HG02610 (cell line): ENCODE measurements around the gene ESYT2.

Experiments used
- ATAC-seq: cut with Tn5 transposase; IDR thresholded peaks from one replicate; pipeline ENCODE4 v1.9.1; 2021; ENCODE audit warnings: mild to moderate bottlenecking, moderate library complexity; ENCODE audit not compliant: unreplicated experiment

ESYT2 gene

DNA sequence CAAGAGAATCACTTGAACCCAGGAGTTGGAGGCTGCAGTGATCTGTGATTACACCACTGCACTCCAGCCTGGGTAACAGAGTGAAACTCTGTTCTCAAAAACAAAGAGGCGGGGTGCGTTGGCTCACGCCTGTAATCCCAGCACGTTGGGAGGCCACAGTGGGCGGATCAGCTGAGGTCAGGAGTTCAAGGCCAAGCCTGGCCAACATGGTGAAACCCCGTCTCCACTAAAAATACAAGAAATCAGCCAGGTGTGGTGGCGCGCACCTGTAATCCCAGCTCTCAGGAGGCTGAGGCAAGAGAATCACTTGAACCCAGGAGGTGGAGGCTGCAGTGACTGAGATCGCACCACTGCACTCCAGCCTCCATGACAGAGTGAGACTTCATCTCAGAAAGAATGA, 82.4 kb downstream of the ESYT2 start:
- no peak for ATAC-seq

DNA sequence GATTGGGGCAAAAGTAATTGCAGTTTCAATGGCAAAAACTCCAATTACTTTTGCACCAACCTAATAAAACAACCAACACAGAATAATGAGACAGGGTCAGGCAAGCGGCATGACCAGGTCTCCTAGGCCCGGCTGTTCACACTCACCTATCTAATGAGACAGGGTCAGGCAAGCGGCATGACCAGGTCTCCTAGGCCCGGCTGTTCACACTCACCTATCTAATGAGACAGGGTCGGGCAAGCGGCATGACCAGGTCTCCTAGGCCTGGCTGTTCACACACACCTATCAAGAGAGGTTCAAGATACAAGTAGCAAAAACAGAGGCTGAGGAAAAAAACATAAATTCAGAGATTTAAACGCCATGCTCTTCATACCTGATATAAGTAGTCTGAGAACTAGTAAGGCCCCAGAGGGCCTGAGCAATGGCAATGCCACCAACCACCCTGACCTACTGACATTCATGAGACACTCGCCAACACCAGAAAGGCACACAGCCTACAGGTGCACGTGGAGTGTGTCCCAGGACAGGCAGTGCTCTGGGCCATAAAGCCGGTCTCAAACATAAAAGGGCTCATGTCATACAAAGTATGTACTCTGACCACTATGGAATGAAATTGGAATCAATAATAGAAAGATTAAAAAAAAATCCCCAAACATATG, 84.1 kb downstream of the ESYT2 start:
- no peak for ATAC-seq

DNA sequence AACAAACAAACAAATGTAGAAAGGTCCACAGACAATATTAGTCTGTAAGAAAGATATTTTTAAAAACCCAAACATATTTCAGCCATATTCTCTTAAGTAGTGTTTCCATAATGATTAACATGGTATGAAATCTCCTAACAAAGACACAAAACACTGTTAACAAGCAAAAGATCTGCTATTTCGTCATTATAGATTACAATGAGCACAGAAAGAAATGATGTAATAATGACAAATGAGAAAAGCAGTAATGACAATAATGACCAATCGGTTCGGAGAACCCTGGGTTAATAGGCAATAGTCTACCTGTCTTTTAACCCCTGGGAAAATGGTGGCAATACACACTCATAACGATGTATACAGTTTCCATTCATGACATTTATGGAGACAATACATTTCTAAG, 85.2 kb downstream of the ESYT2 start:
- ATAC-seq = no peak

DNA sequence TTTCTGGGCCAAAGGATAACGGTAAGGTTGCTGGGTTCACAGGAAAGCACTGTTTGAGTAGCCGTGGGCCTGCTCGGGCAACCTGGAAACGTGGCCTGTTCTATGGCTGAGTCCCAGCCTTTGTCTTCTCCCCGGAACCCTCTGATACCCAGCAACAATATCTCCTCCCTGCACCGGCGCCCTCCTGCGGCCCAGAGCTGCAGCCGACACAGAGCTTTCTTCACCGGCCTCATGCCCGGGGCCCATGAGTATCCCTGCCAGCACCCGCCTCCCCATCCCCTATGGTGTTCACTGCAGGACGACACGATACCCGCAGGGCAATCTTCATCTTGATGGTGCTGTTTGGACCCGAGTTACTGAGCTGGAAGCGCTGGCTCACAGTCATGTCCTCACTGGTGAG, 86.1 kb downstream of the ESYT2 start:
- ATAC-seq = no peak

DNA sequence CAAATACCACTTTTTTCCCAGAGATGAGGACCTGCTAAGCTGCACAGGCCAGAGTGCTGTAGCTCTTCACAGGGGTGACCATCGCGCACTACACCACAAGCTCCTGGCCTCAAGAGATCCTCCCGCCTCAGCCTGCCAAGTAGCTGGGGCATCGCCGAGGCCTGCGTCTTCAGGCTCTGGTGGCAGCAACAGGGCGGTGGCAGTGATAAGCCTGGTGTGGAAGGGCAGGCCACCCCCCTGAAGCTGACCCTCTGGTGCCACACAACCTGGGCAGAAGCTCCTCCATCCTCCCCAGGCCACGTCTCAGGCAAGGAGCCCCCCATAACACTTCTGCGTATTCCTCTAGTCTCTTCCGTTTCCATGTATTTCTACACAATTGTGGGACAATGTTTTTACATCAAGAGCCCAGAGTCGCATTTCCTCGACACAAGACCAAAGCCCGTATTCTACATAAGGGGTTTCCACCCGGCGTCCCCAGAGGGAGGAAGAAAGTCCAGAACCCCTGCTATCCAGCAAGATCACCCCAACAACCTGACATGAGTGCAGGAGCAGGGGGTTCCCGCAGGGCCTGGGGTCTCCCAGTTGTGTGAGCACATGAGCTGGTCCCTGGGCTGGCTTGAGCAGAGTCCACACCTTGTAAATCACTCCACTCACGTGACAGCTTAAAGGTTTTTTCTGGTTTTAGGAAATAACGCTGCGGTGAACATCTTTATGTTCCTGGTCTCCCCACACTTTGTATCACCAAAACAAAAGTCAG, 87.1 kb downstream of the ESYT2 start:
- no peak for ATAC-seq

DNA sequence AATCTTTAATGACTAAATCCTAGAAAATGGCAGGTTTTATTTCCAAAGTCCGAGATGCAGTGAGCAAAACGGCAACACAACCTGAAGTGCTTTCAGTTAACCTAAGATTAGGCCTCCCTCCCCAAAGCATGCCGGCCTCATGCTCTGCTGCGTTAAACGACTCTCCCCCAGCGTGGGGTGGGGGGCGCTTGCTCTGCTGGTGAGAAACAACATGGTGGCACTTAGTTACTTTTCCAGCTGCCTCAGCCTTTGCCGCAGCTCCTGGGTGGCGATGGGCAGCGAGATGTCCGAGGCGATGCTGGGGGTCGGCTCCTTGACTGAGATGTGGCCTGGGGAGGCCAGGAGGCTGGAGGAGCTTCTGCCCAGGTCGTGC, 88.0 kb downstream of the ESYT2 start:
- ATAC-seq = no peak

DNA sequence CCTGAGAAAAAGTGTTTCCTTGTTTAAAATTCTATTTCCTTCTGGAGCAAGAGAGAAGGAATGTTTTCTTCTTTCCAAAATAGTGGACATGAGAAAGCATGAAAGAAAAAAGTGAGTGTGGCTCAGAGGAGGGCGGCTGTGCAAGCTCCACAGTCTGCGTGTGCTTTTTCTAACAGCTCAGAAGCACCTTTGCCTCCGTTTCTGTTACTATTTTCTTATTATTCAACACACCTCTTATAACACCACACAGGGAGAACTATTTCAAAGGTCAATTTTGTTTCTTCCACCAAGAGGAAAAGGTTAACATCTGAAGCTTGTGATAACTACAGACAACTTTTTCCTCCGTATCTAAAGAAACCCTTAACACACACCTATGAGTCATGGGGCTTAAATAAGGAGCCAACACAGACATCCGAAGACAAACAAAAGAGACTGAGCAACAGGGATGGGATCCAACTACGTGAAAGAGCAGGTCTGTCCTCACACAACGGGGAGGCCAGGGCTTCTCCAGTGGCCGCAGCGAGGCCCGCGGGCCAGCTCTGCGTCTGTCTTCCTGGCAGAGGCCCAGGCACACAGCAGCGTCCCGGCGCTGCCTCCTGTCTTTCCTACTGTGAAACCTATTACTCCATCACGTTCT, 88.5 kb downstream of the ESYT2 start:
- no peak for ATAC-seq

DNA sequence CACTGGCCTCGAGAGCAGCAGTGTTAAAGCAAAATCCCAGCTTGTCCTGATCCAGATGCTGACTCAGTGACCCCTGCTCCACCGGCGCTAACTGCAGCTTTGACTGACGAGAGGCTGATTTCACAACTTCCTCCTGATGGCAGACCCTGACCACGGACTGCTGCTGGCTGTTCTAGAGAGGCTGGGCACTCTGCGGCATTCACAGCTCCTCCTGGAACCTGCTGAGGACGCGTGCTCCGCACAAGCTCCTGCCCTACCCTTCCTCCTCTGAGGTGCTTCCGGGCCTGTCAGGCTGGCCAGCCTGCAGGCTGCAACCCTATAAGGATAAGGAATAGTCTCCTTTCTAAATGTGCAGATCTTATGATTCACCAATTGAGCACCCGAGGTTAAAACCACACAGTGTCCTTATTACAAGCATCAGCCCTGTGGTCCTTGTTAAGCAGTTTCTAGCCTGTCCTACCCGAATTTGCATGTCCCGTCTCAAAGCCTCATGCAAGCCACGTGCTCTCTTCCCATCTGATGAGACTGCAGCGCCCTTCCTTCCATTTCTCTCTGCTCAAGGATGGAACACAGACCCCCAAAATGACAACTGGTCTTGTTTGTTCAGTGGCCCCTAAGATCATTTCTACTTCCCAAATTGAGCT, 89.2 kb downstream of the ESYT2 start:
- no peak for ATAC-seq

DNA sequence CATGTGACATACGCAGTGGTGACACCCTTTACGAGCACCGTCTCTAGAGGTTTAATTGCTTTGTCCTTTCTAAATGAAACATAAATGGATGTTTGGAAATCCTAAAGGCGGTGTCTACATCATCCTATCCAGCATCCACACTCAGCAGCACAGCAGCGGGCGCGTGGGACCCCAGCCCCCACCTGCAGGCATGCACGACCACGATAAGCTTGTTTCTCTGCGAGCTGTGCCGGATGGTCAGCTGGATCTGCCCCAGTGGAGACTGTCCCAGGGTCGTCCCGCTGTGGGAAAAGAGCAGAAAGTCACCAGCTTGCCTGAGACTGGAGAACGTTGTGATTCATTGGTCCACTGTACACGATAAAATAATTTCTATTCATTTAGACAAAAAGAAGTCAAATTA, 90.5 kb downstream of the ESYT2 start:
- ATAC-seq = no peak

DNA sequence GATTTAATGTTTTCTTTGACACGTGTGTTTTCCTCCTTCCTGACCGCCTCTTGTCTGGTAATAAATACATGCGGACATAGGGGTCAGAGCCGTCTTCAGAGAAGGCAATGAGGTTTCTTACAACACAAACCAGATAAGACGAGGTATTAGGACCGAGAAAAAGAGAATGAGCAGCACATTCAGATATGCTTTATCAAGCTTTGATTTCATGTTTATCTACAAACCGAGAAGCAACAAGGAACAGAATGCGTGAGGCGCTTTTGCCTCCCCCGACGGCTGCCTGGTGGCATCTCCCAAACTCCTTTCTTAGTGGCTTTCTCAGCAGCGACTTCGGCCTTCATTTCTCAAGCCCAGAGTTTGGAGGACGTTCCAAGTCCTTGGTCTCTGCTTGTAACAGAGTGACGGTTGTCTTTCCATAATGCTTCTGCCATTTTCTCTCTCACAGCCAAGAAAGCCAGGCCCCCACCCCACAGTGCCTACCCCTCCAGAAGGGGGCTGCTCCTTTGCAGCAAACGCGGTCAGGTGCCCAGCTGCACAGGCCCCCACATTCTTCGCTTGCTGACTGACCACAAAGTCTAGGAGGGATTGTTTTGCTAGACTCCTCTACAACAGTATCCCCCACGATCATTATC, 92.1 kb downstream of the ESYT2 start:
- ATAC-seq = no peak

DNA sequence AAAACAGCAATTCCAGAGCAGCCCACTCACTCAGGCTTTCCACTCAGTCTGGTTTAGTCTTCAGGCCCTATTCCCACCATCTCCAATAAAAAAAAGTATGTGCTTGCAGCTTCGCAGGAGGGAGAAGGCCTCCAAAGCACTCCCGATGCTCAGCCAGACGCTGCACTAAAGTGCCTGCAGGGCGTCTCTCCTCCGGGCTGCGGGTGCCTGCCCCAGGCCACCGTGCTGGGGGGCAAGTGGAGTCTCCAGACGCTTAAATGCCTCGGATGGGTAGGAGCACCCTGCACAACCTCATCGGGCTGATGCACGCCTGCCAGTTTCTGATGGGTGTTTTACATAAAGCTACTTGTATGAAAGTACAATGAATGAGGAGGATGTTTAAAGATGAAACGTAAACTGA, 93.4 kb downstream of the ESYT2 start:
- no peak for ATAC-seq

DNA sequence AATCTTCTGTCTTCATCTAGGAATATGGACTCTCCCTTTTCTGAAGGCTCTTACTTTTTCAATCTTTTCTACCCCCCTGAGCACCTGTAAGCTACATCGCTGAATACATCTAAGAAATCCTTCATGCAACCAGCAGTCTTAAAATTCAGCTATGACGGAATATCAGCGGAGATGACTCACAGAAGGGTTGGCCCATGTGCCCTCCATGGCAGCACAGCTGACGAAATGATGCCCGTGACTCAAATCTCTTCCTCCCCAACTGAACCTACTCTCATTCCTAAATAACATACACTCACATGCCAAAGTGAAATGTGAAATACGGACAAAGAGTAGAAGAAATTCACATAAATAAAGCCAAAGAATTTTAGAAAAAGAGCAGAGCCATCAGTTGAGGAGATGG, 94.4 kb downstream of the ESYT2 start:
- no peak for ATAC-seq

DNA sequence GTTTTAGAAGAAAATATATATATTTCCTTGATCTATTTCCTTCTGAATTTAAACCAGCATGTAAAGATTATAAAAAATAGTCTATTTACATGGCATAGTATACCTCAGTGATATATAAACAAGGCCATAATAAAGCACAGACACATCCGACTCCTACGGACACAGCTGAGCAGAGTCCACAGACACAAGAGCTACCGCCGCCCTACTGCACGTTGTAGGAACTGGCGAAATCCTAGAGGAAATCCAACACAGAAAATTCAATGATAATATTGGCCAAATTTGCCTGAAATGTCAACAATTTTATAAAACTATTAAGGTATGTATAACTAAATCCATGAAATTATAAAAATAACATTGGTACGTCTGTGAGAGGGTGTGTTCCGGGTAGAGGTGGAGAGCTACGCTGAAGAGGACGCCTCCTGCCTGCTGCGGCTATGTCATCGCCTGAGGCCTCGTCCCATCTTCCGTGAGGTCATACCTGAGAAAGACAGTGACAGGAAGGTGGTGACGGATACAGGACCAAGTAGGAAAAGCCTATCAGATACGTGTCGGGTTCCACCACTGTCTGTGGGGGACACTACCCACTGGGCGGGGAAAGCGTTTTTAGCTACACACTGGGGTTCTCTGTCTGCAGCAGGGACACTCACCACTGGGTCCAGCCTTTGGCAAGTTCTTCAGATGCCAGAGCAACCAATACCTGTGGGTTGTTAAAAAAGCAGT, 95.4 kb downstream of the ESYT2 start:
- no peak for ATAC-seq

DNA sequence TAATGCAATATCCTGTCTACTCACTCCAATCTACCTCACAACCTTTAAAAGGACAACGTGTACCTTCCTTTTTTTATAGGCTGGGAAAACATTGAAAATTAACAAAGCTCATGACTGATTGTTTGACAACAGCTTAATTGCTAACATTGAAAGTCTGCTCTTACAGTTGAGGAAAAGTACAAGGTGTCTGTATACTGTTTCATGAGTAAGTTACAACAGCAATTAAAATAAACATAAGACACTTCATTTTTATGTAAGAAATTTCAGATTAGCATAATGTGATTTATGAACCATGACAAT, 96.1 kb downstream of the ESYT2 start:
- ATAC-seq = no peak

DNA sequence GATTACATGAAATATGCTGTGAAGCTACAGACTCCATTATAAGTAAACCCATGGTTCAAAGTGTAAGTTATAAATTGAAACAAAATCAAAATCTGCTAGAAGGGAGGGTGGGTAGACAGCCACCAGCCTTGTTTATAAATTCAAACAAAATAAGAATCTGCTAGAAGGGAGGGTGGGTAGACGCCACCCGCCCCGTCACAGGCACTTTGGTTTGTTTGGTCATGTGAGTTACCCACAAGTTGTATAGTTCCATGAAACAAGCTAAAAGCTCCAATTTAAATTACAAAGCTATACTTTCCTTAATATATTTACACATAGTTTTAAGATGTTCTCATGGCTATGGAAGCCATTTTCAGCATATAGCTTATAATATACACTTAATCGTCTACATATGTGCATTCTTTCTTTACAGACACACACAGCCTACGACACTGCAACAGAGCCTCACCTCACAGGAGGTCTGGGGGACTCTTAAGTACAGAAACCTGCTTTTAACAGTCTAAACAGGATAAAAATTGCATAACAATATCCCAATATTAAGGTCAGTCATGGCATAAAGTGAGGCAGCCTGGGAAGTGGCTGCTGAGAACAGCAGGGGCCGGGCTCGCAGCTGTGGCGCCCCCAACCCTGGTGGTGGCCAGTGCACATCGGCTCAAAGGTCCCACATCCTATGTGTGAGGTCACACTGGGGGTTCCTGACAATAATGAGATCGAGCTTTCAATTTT, 96.7 kb downstream of the ESYT2 start:
- no peak for ATAC-seq

DNA sequence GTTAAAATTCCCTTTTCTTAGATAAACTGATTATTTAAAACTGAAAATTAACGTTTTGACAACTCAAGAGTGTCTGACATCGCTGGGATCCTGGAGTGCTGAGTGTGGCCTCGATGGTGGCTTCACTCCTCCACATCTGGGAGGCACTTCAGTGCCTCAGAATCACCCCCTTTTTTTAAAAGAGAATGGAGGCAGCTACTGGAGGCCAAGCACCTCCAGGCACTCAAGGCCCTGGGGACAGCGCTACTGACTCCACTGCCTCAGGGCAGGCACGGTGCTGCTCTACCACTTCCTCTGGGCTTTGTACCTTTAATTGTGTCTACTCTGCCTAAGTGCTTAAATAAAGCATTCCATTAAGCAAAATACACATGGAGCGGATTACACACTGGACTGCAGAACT, 97.5 kb downstream of the ESYT2 start:
- no peak for ATAC-seq

DNA sequence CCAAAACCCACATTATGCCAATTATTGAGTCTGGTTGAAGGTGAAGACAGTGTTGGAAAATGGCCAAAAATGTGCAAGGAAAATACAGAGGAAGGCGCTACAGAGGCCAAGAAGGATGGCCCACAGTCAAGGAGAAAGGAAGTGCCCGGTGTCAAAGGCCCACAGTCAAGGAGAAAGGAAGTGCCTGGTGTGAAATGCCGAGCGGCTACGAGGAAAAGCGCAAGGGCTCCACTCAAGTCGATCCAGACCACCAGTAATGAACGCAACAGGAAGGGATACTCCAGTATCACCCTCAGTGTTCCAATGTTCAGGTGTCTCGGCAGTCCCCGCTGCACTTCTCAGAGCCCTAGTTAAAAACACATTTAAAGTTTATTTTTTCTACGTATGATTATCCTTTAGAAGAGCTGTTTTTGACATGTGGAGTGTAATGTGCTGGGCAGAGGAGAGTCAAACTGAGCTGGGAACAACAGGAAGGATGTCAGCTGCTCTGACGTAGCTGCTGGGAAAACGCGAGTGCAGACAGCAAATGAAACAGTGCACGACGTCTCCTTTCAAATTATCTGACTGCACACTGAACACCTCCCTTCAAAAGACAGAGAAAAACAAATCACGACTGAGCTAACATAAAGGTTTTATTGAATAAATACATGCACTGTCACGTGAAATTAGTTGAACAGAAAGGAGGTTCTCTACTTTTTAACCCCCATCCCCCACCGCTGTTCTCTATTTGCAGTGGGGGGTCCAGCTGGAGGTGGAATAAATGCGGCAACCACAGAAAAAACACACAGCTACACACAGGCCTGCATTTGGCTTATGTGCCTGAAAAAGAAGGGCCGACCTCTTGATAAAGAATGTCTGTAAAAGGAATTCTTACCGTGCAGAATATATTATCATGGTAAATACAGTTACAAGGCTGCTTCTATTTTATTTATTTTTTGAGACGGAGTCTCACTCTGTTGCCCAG, 98.6 kb downstream of the ESYT2 start:
- no peak for ATAC-seq

DNA sequence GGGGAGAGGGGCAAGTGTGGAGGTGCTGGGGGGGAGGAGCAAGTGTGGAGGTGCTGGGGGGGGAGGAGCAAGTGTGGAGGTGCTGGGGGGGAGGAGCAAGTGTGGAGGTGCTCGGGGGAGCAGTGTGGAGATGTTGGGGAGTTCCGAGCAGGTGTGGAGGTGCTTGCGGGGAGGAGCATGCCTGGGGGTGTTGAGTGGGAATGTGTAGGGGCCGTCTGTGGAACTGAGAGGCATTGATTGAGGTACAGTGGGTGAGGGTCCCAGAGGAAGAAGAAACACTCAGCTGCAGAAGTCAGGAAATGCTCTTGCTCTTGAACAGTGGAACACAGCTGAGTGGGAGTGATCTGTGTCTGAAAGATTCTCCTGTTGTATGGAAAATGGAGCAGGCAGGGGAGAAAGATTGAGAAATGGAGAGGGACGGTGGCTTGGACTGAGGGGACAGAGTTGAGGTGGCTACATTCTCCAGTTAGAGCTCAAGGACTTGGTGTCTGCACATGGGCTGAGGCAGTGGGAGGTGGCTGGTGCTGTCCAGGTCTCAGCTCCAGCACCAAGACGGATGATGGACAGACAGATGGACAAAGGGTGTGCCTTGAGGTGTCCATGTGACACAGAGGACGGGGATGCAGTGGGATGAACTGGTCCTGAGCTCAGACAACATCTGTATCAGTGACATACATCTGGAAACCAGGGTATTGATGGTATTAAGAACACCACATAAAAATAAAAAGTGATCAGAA, 99.5 kb downstream of the ESYT2 start:
- no peak for ATAC-seq
